GM23248 (cell line): ENCODE data around the gene ADSS2.

Source experiments
- EZH2 ChIP-seq: fragments of 200-600 bp; sonication (generic); IDR thresholded peaks from 2 replicates; pipeline ENCODE4 v1.6.1; 2018; ENCODE audit warnings: antibody characterized with exemption, mild to moderate bottlenecking; ENCODE audit not compliant: insufficient read depth, poor library complexity, severe bottlenecking
- EZH2phosphoT487 ChIP-seq: fragments of 200-600 bp; sonication (generic); IDR thresholded peaks from 2 replicates; pipeline ENCODE4 v1.6.1; 2018; ENCODE audit warnings: antibody characterized with exemption, moderate library complexity, mild to moderate bottlenecking, low read depth; ENCODE audit not compliant: insufficient read depth

- no peak for TF ChIP-seq EZH2phosphoT487
- TF ChIP-seq EZH2: no peak
Observed at GRCh38 chr1:244361764-244362473, 89.8 kb downstream of the ADSS2 start.
